Right lobe of liver (tissue), 4 donors: Measurements from ENCODE around the gene SKP1.

Experiments used
- CTCF ChIP-seq, 4 donors: fragments of 200-600 bp in 3 of 4; fragments of 450-650 bp in 1 of 4; IDR thresholded peaks; one replicate each; pipeline versions ENCODE4 v1.5.1 to v1.8.0; 2016 to 2022; ENCODE audit warnings: antibody characterized with exemption in 4 of 4, mild to moderate bottlenecking in 2 of 4
- POLR2A ChIP-seq: fragments of 450-650 bp; IDR thresholded peaks from one replicate; pipeline ENCODE4 v1.6.1; 2017; ENCODE audit warnings: antibody characterized with exemption, mild to moderate bottlenecking
- donor health status: DM: no; HTN: no; CAD: no.
- donor health status: DM: no; HTN: no; CAD: no.
- donor health status: DM: no; HTN: yes; CAD: no.

GRCh38 chr5:134203630-134204029 is 26.9 kb upstream of the SKP1 start:
- no peak for TF ChIP-seq POLR2A
- no peak for TF ChIP-seq CTCF (IDR thresholded peaks at IDR 0.05)
